HepG2 (cell line): ENCODE data around the gene ZNF507. TPM values are rescaled to one million over a fixed set of nuclear protein-coding genes. Genes with fewer than 3 reads are reported as not detected.

Experiments
- ATAC-seq: fragments of 200-7000 bp; cut with Tn5 transposase; 3 replicates; pipeline ENCODE4 v1.9.1; 2020; ENCODE audit warnings: mild to moderate bottlenecking, moderate library complexity
- BruUV-seq: library from RNA; stranded (reverse); fragments of 400-500 nt; replicated peaks from 2 replicates; lab custom pipeline; 2021; lab: Mats Ljungman, UMichigan
- CTCF ChIA-PET: fragments of 300-600 bp; formaldehyde crosslinking; extraction: SDS; loops from one replicate; lab custom pipeline; 2021; ENCODE audit warnings: low total read pairs, inconsistent platforms, low intra/inter-chr PET ratio; lab: Yijun Ruan, JAX
- POLR2A ChIA-PET: fragments of 350-600 bp; sonication (Branson Sonifier 250); formaldehyde crosslinking; loops from one replicate; lab custom pipeline; 2020; ENCODE audit warnings: antibody characterized with exemption, inconsistent platforms; lab: Yijun Ruan, JAX
- DNase-seq: peaks from one replicate; pipeline ENCODE4 v3.0.0-alpha.2; 2015; ENCODE audit warnings: low spot score
- FAIRE-seq: peaks from 3 replicates; lab custom pipeline; 2011; peaks lifted over from hg19 to GRCh38; lab: Jason Lieb, UNC
- H2AFZ ChIP-seq: one replicate; pipeline ENCODE4 v1.6.1; 2011; ENCODE audit warnings: low read length, inconsistent platforms
- H3K27ac ChIP-seq: fragments of 300-600 bp; 3 replicates; pipeline ENCODE4 v1.8.0; 2011; ENCODE audit warnings: mixed run types, mild to moderate bottlenecking, mixed read lengths, low read length, inconsistent platforms; ENCODE audit not compliant: insufficient read depth; ENCODE audit errors: extremely low read length
- H3K27me3 ChIP-seq, 2 experiments: fragments of 200-600 bp in 1 of 2; 2 replicates in 1 of 2; 3 replicates in 1 of 2; pipeline versions ENCODE4 v1.6.0 to v1.8.0; 2011; ENCODE audit warnings: low read length in 2 of 2, mild to moderate bottlenecking in 2 of 2, moderate library complexity in 2 of 2, inconsistent platforms in 1 of 2; ENCODE audit not compliant: insufficient read depth in 2 of 2, control insufficient read depth in 1 of 2
- H3K36me3 ChIP-seq, 2 experiments: fragments of 200-600 bp in 1 of 2; replicated peaks in 1 of 2; 2 replicates in 1 of 2; 3 replicates in 1 of 2; pipeline versions ENCODE4 v1.5.1 to v1.8.0; 2011; ENCODE audit warnings: low read length in 2 of 2, inconsistent platforms in 1 of 2; ENCODE audit not compliant: insufficient read depth in 2 of 2, control insufficient read depth in 1 of 2
- H3K4me1 ChIP-seq: 2 replicates; pipeline ENCODE4 v1.5.1; 2012; ENCODE audit warnings: low read length, inconsistent platforms; ENCODE audit not compliant: insufficient read depth
- H3K4me2 ChIP-seq: 2 replicates; pipeline ENCODE4 v1.6.0; 2011; ENCODE audit warnings: low read depth, low read length, inconsistent platforms
- H3K4me3 ChIP-seq, 3 experiments: fragments of 200-600 bp in 1 of 3; sonication (generic), shearing (Covaris generic) in 1 of 3; replicated peaks in 1 of 3; 2 replicates each; pipeline ENCODE4 v1.5.1; 2011 to 2016; ENCODE audit warnings: low read length in 3 of 3, inconsistent platforms in 2 of 3, low read depth in 2 of 3, mild to moderate bottlenecking in 2 of 3, control low read depth in 1 of 3, mixed read lengths in 1 of 3; ENCODE audit not compliant: insufficient read depth in 1 of 3
- H3K79me2 ChIP-seq: one replicate; pipeline ENCODE4 v1.6.1; 2011; ENCODE audit warnings: low read length, inconsistent platforms; ENCODE audit not compliant: insufficient read depth
- H3K9ac ChIP-seq: 2 replicates; pipeline ENCODE4 v1.6.0; 2011; ENCODE audit warnings: mild to moderate bottlenecking, low read depth, low read length, inconsistent platforms; ENCODE audit not compliant: insufficient read depth
- H3K9me3 ChIP-seq: 2 replicates; pipeline ENCODE4 v1.5.1; 2012; ENCODE audit warnings: mild to moderate bottlenecking, low read length
- H4K20me1 ChIP-seq: 2 replicates; pipeline ENCODE4 v1.6.0; 2011; ENCODE audit warnings: inconsistent platforms, mild to moderate bottlenecking, low read length, moderate library complexity; ENCODE audit not compliant: insufficient read depth
- HDAC1 ChIP-seq: sonication (generic); formaldehyde crosslinking; IDR thresholded peaks from 2 replicates; pipeline ENCODE4 v1.5.1; 2020; ENCODE audit warnings: mild to moderate bottlenecking, missing genetic modification reagents
- KLF12 ChIP-seq: sonication (generic); formaldehyde crosslinking; IDR thresholded peaks from 2 replicates; pipeline ENCODE4 v1.4.0; 2020; ENCODE audit warnings: missing genetic modification reagents, borderline replicate concordance
- SOX5 ChIP-seq: IDR thresholded peaks from 2 replicates; pipeline ENCODE4 v1.6.1; 2016; ENCODE audit warnings: borderline replicate concordance
- ZFX ChIP-seq: sonication (generic); formaldehyde crosslinking; IDR thresholded peaks from 2 replicates; pipeline ENCODE4 v1.4.0; 2020; ENCODE audit warnings: mild to moderate bottlenecking, low read depth, missing genetic modification reagents, moderate library complexity
- ZMYM3 ChIP-seq: sonication (generic); formaldehyde crosslinking; IDR thresholded peaks from 2 replicates; pipeline ENCODE4 v1.5.1; 2020; ENCODE audit warnings: mild to moderate bottlenecking, missing genetic modification reagents
- ZNF3 ChIP-seq: IDR thresholded peaks from 2 replicates; pipeline ENCODE4 v1.7.0; 2017; ENCODE audit warnings: inconsistent platforms
- ZNF614 ChIP-seq: IDR thresholded peaks from 2 replicates; pipeline ENCODE4 v1.6.1; 2018; ENCODE audit warnings: missing biosample characterization, missing genetic modification reagents, inconsistent platforms, borderline replicate concordance
- ZNF768 ChIP-seq: sonication (generic); formaldehyde crosslinking; IDR thresholded peaks from 2 replicates; pipeline ENCODE4 v1.4.0; 2020; ENCODE audit warnings: missing genetic modification reagents
- WGBS: methylation state at CpG from one replicate; pipeline ENCODE4 v1.1.6; 2017; ENCODE audit warnings: low lambda C conversion rate; 5-methylcytosine and 5-hydroxymethylcytosine counted together
- in situ Hi-C: cut with HindIII; loops from 2 replicates; pipeline ENCODE4 v1.10.0; 2017; ENCODE audit warnings: low pct_unique_long_range_greater_than_20kb; ENCODE audit not compliant: extremely low pct_ligation_motif_present
- intact Hi-C: fragments of 100-400 bp; cut with micrococcal nuclease; formaldehyde crosslinking; loops from one replicate; pipeline ENCODE4 v1.10.0; 2022; ENCODE audit not compliant: unreplicated experiment
- polyA plus RNA-seq, 8 experiments: library from polyadenylated mRNA; depleted of rRNA in 3 of 8; stranded (reverse) in 7 of 8; unstranded in 1 of 8; fragments of >200 nt; fragmentation: Illumina TruSeq in 4 of 8; extraction: Trizol in 4 of 8; gene quantifications; 2 replicates each; pipeline versions ENCODE4 v1.2.1 to v1.2.3, GENCODE V29; 2011 to 2016; ENCODE audit warnings: low read depth in 4 of 8, missing spikeins in 1 of 8, mixed read lengths in 1 of 8; ENCODE audit not compliant: insufficient read depth in 1 of 8
- total RNA-seq, 5 experiments: library from RNA; depleted of rRNA; stranded (reverse); fragments of >200 nt; fragmentation: Illumina TruSeq; extraction: Trizol; gene quantifications; 2 replicates each; pipeline ENCODE4 v1.2.3, GENCODE V29; 2016; ENCODE audit warnings: low read depth in 1 of 5
- TF ChIP-seq, protein P1 (sequence below): sonication (generic); formaldehyde crosslinking; IDR thresholded peaks from 2 replicates; pipeline ENCODE4 v1.4.0; 2020; ENCODE audit warnings: mild to moderate bottlenecking, missing genetic modification reagents
- TF ChIP-seq, protein P2 (sequence below): sonication (generic); formaldehyde crosslinking; IDR thresholded peaks from 2 replicates; pipeline ENCODE4 v1.8.1; 2023; ENCODE audit warnings: mild to moderate bottlenecking, moderate library complexity, missing genetic modification reagents
- TF ChIP-seq, protein P3 (sequence below): sonication (generic); formaldehyde crosslinking; IDR thresholded peaks from 2 replicates; pipeline ENCODE4 v1.5.1; 2020; ENCODE audit warnings: mild to moderate bottlenecking, missing genetic modification reagents, moderate library complexity
- TF ChIP-seq, protein P4 (sequence below): sonication (generic); formaldehyde crosslinking; IDR thresholded peaks from 2 replicates; pipeline ENCODE4 v1.4.0; 2020; ENCODE audit warnings: low read depth, mild to moderate bottlenecking, missing genetic modification reagents

The ZNF507 gene
- total and polyA plus RNA-seq, 2 of the 13 experiments (the other 11 are each of a cell fraction or from before 2014, with no cell fraction given) = 7.3 to 10.9 TPM

DNA sequence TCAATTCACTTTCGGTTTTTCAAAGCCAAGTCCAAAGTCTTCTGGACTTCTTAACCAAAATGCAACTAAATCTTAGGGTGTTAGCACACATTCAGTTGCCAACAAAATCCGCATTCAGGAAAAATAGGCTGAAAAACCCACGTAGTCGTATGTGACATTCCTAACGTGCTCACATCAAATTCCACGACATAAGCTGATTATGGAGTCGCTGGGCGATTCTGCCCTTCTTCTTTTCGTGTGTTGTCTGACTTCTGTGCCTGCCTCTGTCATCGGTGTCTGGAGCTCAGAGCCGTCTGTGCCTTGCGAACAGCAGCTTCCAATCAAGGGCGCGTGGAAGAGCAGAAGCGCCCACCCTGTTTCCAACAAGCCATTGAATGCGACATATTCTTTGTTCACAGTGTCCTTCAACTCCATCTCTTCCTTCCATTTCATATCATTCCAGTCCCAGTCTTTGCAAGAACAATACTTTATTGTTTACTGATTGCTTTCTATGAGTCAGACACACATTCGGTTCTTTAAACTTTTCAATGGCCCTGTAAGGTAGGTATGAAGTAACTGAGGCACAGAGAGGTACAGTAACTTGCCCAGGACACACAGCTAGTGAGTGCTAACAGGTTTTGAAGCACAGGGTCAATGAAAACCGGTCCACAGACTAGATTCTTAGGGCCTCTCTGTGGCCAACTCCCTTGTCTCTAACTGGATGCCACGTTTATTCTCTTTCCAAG, 8.2 kb upstream of the ZNF507 start:
- Histone ChIP-seq H4K20me1 (no peaks in the 10 kb centered on the region), H3K79me2 (no peaks in the 10 kb centered on the region), H3K9ac (peak overlapping the region; percentile 65), H3K27me3 (no peaks in the 10 kb centered on the region), H3K4me2 (peak overlapping the region; percentile 84), H3K36me3 (no peaks in the 10 kb centered on the region), H3K27ac (peak overlapping the region; percentile 39), H3K4me3 (peak overlapping the region; percentile 46 to 61 (median 55)), H2AFZ (peak overlapping the region; percentile 73), H3K4me1 (peaks cover 44% of the 10 kb centered on the region), H3K9me3 (no peaks in the 10 kb centered on the region)
- in situ Hi-C loops (no loop called here), intact Hi-C loops (no loop called here)
- TSS peak; percentile 68 for BruUV-seq
- ChIA-PET CTCF (no interaction called here), POLR2A (interaction anchor here (1.3 to 2.6 kb wide), 7 partner anchors 9 to 244 kb away, joined by 3 to 31 read pairs (median 9); partner anchors contain the start of genes DPY19L3, PDCD5 and ZNF507)
- ATAC-seq (peak; percentile 32), DNase-seq (peak; percentile 27), FAIRE-seq (peak; percentile 21)
- WGBS = 13% methylated on average over 19 of the region's 19 CpGs
- TF ChIP-seq ZNF768 (CRISPR knock-in tag) = peak; percentile 89
- TF ChIP-seq, protein P1, sequence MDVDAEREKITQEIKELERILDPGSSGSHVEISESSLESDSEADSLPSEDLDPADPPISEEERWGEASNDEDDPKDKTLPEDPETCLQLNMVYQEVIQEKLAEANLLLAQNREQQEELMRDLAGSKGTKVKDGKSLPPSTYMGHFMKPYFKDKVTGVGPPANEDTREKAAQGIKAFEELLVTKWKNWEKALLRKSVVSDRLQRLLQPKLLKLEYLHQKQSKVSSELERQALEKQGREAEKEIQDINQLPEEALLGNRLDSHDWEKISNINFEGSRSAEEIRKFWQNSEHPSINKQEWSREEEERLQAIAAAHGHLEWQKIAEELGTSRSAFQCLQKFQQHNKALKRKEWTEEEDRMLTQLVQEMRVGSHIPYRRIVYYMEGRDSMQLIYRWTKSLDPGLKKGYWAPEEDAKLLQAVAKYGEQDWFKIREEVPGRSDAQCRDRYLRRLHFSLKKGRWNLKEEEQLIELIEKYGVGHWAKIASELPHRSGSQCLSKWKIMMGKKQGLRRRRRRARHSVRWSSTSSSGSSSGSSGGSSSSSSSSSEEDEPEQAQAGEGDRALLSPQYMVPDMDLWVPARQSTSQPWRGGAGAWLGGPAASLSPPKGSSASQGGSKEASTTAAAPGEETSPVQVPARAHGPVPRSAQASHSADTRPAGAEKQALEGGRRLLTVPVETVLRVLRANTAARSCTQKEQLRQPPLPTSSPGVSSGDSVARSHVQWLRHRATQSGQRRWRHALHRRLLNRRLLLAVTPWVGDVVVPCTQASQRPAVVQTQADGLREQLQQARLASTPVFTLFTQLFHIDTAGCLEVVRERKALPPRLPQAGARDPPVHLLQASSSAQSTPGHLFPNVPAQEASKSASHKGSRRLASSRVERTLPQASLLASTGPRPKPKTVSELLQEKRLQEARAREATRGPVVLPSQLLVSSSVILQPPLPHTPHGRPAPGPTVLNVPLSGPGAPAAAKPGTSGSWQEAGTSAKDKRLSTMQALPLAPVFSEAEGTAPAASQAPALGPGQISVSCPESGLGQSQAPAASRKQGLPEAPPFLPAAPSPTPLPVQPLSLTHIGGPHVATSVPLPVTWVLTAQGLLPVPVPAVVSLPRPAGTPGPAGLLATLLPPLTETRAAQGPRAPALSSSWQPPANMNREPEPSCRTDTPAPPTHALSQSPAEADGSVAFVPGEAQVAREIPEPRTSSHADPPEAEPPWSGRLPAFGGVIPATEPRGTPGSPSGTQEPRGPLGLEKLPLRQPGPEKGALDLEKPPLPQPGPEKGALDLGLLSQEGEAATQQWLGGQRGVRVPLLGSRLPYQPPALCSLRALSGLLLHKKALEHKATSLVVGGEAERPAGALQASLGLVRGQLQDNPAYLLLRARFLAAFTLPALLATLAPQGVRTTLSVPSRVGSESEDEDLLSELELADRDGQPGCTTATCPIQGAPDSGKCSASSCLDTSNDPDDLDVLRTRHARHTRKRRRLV (CRISPR knock-in tag) = peak; percentile 42; the same call in 1 of the 2 replicates
- TF ChIP-seq, protein P2, sequence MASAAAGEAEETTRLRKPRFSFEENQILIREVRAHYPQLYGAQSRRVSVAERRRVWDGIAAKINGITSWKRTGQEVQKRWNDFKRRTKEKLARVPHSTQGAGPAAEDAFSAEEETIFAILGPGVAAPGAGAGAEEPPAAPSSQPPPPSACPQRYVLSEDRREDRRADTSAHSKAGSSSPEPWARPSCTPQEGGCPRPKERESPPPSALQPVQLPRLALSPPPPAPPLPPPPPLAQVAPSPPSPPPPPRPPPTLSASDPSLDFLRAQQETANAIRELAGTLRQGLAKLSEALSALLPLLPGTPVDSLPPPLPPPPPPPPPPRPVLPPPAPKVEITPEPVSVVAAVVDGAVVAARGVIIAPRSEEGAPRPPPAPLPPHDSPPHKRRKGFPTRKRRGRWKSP = peak; percentile 16; the same call in 1 of the 2 replicates
- TF ChIP-seq, protein P3, sequence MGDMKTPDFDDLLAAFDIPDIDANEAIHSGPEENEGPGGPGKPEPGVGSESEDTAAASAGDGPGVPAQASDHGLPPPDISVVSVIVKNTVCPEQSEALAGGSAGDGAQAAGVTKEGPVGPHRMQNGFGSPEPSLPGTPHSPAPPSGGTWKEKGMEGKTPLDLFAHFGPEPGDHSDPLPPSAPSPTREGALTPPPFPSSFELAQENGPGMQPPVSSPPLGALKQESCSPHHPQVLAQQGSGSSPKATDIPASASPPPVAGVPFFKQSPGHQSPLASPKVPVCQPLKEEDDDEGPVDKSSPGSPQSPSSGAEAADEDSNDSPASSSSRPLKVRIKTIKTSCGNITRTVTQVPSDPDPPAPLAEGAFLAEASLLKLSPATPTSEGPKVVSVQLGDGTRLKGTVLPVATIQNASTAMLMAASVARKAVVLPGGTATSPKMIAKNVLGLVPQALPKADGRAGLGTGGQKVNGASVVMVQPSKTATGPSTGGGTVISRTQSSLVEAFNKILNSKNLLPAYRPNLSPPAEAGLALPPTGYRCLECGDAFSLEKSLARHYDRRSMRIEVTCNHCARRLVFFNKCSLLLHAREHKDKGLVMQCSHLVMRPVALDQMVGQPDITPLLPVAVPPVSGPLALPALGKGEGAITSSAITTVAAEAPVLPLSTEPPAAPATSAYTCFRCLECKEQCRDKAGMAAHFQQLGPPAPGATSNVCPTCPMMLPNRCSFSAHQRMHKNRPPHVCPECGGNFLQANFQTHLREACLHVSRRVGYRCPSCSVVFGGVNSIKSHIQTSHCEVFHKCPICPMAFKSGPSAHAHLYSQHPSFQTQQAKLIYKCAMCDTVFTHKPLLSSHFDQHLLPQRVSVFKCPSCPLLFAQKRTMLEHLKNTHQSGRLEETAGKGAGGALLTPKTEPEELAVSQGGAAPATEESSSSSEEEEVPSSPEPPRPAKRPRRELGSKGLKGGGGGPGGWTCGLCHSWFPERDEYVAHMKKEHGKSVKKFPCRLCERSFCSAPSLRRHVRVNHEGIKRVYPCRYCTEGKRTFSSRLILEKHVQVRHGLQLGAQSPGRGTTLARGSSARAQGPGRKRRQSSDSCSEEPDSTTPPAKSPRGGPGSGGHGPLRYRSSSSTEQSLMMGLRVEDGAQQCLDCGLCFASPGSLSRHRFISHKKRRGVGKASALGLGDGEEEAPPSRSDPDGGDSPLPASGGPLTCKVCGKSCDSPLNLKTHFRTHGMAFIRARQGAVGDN (CRISPR knock-in tag) = peak; percentile 14; the same call in 1 of the 2 replicates
- TF ChIP-seq SOX5 = peak; percentile 50; the same call in 1 of the 2 replicates
- TF ChIP-seq, protein P4, sequence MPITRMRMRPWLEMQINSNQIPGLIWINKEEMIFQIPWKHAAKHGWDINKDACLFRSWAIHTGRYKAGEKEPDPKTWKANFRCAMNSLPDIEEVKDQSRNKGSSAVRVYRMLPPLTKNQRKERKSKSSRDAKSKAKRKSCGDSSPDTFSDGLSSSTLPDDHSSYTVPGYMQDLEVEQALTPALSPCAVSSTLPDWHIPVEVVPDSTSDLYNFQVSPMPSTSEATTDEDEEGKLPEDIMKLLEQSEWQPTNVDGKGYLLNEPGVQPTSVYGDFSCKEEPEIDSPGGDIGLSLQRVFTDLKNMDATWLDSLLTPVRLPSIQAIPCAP = no peak
- TF ChIP-seq ZNF3 (CRISPR knock-in tag) = peak; percentile 92
- TF ChIP-seq HDAC1 = peak; percentile 16; the same call in 1 of the 2 replicates
- TF ChIP-seq KLF12 (CRISPR knock-in tag) = no peak
- no peak for TF ChIP-seq ZFX (CRISPR knock-in tag)
- TF ChIP-seq ZMYM3 (CRISPR knock-in tag) = peak; percentile 85
- TF ChIP-seq ZNF614 (CRISPR knock-in tag) = peak; percentile 11; the same call in 1 of the 2 replicates
